K562 (cell line): Measurements from ENCODE around the gene LBH. TPM values are rescaled to one million over a fixed set of nuclear protein-coding genes. Genes with fewer than 3 reads are reported as not detected.
A peak's percentile ranks its signal among the peaks of the same experiment; 100 is the strongest.

ENCODE experiments used
- ATF3 ChIP-seq, 2 experiments: fragments of 450-650 bp in 1 of 2; sonication (generic) in 1 of 2; formaldehyde crosslinking in 1 of 2; IDR thresholded peaks in 1 of 2; conservative IDR thresholded peaks in 1 of 2; 2 replicates each; pipeline versions ENCODE4 v1.6.1 to v1.8.1; 2016 to 2023; ENCODE audit warnings: mild to moderate bottlenecking in 2 of 2, moderate library complexity in 2 of 2, inconsistent platforms in 1 of 2, missing genetic modification reagents in 1 of 2
- ATF7 ChIP-seq: fragments of 450-650 bp; IDR thresholded peaks from 2 replicates; pipeline ENCODE4 v1.7.1; 2014; ENCODE audit warnings: mild to moderate bottlenecking, moderate library complexity
- CBX3 ChIP-seq, 2 experiments: IDR thresholded peaks; 1 replicate in 1 of 2; 2 replicates in 1 of 2; pipeline ENCODE4 v1.6.1; 2012; ENCODE audit warnings: inconsistent platforms in 2 of 2, low read length in 2 of 2, borderline replicate concordance in 1 of 2, control low read depth in 1 of 2
- CGGBP1 ChIP-seq: fragments of 250-450 bp; sonication (Bioruptor Pico); IDR thresholded peaks from 2 replicates; pipeline ENCODE4 v1.9.0; 2021; ENCODE audit warnings: mild to moderate bottlenecking
- FOXP1 ChIP-seq: sonication (generic); formaldehyde crosslinking; IDR thresholded peaks from 2 replicates; pipeline ENCODE4 v1.8.0; 2022; ENCODE audit warnings: mild to moderate bottlenecking, missing genetic modification reagents
- HMGXB4 ChIP-seq: sonication (generic); formaldehyde crosslinking; IDR thresholded peaks from 2 replicates; pipeline ENCODE4 v1.8.1; 2023; ENCODE audit warnings: mild to moderate bottlenecking, missing genetic modification reagents
- KHSRP ChIP-seq: fragments of 450-650 bp; IDR thresholded peaks from 2 replicates; pipeline ENCODE4 v1.6.1; 2017
- L3MBTL2 ChIP-seq: fragments of 450-650 bp; IDR thresholded peaks from 2 replicates; pipeline ENCODE4 v1.6.1; 2016; ENCODE audit warnings: mild to moderate bottlenecking, moderate library complexity
- MAZ ChIP-seq, 2 experiments: fragments of 450-650 bp in 1 of 2; sonication (generic) in 1 of 2; formaldehyde crosslinking; IDR thresholded peaks in 1 of 2; conservative IDR thresholded peaks in 1 of 2; 2 replicates each; pipeline versions ENCODE4 v1.4.0 to v1.5.0; 2020; ENCODE audit warnings: mild to moderate bottlenecking in 1 of 2, missing genetic modification reagents in 1 of 2
- MLLT1 ChIP-seq, 2 experiments: fragments of 450-650 bp; IDR thresholded peaks; 2 replicates each; pipeline ENCODE4 v1.6.1; 2016
- MYNN ChIP-seq, 2 experiments: sonication (generic); formaldehyde crosslinking in 1 of 2; IDR thresholded peaks; 2 replicates each; pipeline versions ENCODE4 v1.5.0 to v1.6.1; 2016 to 2020; ENCODE audit warnings: antibody characterized with exemption in 1 of 2, missing genetic modification reagents in 1 of 2
- NONO ChIP-seq, 2 experiments: fragments of 200-400 bp in 1 of 2; fragments of 450-650 bp in 1 of 2; formaldehyde crosslinking in 1 of 2; IDR thresholded peaks; 2 replicates each; pipeline ENCODE4 v1.6.1; 2017; ENCODE audit warnings: low read depth in 2 of 2, mild to moderate bottlenecking in 2 of 2, moderate library complexity in 2 of 2, low read length in 1 of 2
- SMAD2 ChIP-seq: fragments of 150-350 bp; IDR thresholded peaks from 2 replicates; pipeline ENCODE4 v1.6.1; 2014; ENCODE audit warnings: low read depth, mild to moderate bottlenecking, low read length
- SMAD4 ChIP-seq: fragments of 250-450 bp; sonication (Bioruptor Pico); conservative IDR thresholded peaks from 2 replicates; pipeline ENCODE4 v1.8.0; 2021; ENCODE audit warnings: inconsistent platforms, mild to moderate bottlenecking, moderate library complexity
- SOX6 ChIP-seq: fragments of 450-650 bp; IDR thresholded peaks from 2 replicates; pipeline ENCODE4 v1.6.1; 2014; ENCODE audit warnings: mild to moderate bottlenecking
- SP1 ChIP-seq: sonication (generic); formaldehyde crosslinking; IDR thresholded peaks from 2 replicates; pipeline ENCODE4 v1.8.1; 2022; ENCODE audit warnings: mild to moderate bottlenecking, missing genetic modification reagents
- SPI1 ChIP-seq: IDR thresholded peaks from 2 replicates; pipeline ENCODE4 v1.6.1; 2011; ENCODE audit warnings: low read depth, low read length, control low read depth, borderline replicate concordance
- SUPT5H ChIP-seq: fragments of 450-650 bp; IDR thresholded peaks from 2 replicates; pipeline ENCODE4 v1.6.1; 2016
- TAF1 ChIP-seq: IDR thresholded peaks from 2 replicates; pipeline ENCODE4 v1.6.1; 2011; ENCODE audit warnings: mild to moderate bottlenecking, low read length, moderate library complexity; ENCODE audit not compliant: insufficient read depth, control insufficient read depth, severe bottlenecking; ENCODE audit errors: extremely low read depth
- ZBTB17 ChIP-seq: fragments of 450-650 bp; formaldehyde crosslinking; IDR thresholded peaks from 2 replicates; pipeline ENCODE4 v1.4.0; 2020; ENCODE audit warnings: mild to moderate bottlenecking
- polyA plus RNA-seq, 8 experiments: library from polyadenylated mRNA; depleted of rRNA in 4 of 8; stranded (reverse) in 5 of 8; unstranded in 3 of 8; fragments of >200 nt; fragmentation: Nextera tagmentation in 2 of 8; fragmentation: Illumina TruSeq in 1 of 8; extraction: Ambion mirVana in 2 of 8; extraction: Trizol in 1 of 8; gene quantifications; 2 replicates each; pipeline versions ENCODE4 v1.2.1 to v1.2.3, GENCODE V29; 2011 to 2014; ENCODE audit warnings: inconsistent platforms in 1 of 8, missing spikeins in 1 of 8
- total RNA-seq, 7 experiments: library from RNA; depleted of rRNA in 6 of 7; stranded (reverse); fragments of >200 nt in 6 of 7; fragmentation: Illumina TruSeq in 2 of 7; extraction: Trizol in 2 of 7; gene quantifications; 2 replicates each; pipeline versions ENCODE4 v1.2.1 to v1.2.3, GENCODE V29; 2011 to 2021; ENCODE audit warnings: low replicate concordance in 1 of 7
- TF ChIP-seq, protein P1 (sequence below): conservative IDR thresholded peaks from 2 replicates; pipeline ENCODE4 v1.6.1; 2011; ENCODE audit warnings: low read depth, mild to moderate bottlenecking, low read length; ENCODE audit not compliant: control insufficient read depth

LBH gene
- total and polyA plus RNA-seq, 9 of the 15 experiments (the other 6 are each of a cell fraction or from before 2014, with no cell fraction given), result 3.1 to 13.4 (median 7.4) TPM

- TF ChIP-seq SPI1 (no peak), MAZ (CRISPR knock-in tag; conservative IDR thresholded peaks at IDR 0.05 in 1 of 2, IDR thresholded peaks at IDR 0.05 in 1 of 2) (peak; percentile 39 to 71; a peak in 1 of 4 replicates), SMAD2 (no peak), HMGXB4 (CRISPR knock-in tag) (0 out of 2 replicates have a peak, but pooled peaks have one; percentile 38), KHSRP (no peak), CBX3 (IDR thresholded peaks at IDR 0.05; ENCODE audit: borderline replicate concordance in 1 of 2, low read length in 2 of 2) (peak in 1 of 2 experiments; percentile 38; a peak in 1 of 3 replicates), ZBTB17 (CRISPR knock-in tag) (no peak), SMAD4 (CRISPR knock-in tag) (peak; percentile 46; the same call in 1 of the 2 replicates), SOX6 (0 out of 2 replicates have a peak, but pooled peaks have one; percentile 50), MYNN (IDR thresholded peaks at IDR 0.05) (no peak; the same call in 1 of the 2 replicates), MYNN (CRISPR knock-in tag; IDR thresholded peaks at IDR 0.05) (no peak), SUPT5H (peak; percentile 93), TAF1 (peak; percentile 92), CGGBP1 (CRISPR knock-in tag) (peak; percentile 80; the same call in 1 of the 2 replicates), L3MBTL2 (peak; percentile 47; the same call in 1 of the 2 replicates), FOXP1 (CRISPR knock-in tag) (no peak), NONO (IDR thresholded peaks at IDR 0.05; ENCODE audit: low read depth in 2 of 2, low read length in 1 of 2) (peak; percentile 30 to 94; a peak in 3 of 4 replicates), SP1 (CRISPR knock-in tag) (peak; percentile 66), ATF3 (IDR thresholded peaks at IDR 0.05) (no peak), ATF3 (CRISPR knock-in tag; conservative IDR thresholded peaks at IDR 0.05) (0 out of 2 replicates have a peak, but pooled peaks have one; percentile 26), ATF7 (peak; percentile 93), MLLT1 (IDR thresholded peaks at IDR 0.05) (peak; percentile 31 to 69; a peak in 2 of 4 replicates)
- TF ChIP-seq, protein P1, sequence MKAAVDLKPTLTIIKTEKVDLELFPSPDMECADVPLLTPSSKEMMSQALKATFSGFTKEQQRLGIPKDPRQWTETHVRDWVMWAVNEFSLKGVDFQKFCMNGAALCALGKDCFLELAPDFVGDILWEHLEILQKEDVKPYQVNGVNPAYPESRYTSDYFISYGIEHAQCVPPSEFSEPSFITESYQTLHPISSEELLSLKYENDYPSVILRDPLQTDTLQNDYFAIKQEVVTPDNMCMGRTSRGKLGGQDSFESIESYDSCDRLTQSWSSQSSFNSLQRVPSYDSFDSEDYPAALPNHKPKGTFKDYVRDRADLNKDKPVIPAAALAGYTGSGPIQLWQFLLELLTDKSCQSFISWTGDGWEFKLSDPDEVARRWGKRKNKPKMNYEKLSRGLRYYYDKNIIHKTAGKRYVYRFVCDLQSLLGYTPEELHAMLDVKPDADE, result peak; percentile 51; the same call in 1 of the 2 replicates
These were observed at the start of gene LBH (continued) for GRCh38 chr2:30231212-30231995.
